ENCODE data around the gene ZNF391. TPM values are rescaled to one million over a fixed set of nuclear protein-coding genes. Genes with fewer than 3 reads are reported as not detected.

Gene ZNF391
- total RNA-seq, 1 experiment from 2014 or later, result 5.4 TPM

GRCh38 chr6:27419363-27419762 is 30.8 kb downstream of the ZNF391 start:
- no peak overlapping the region for H3K4ac ChIP-seq (ENCODE audit: low read depth, low read length)
- H3K56ac ChIP-seq (ENCODE audit: insufficient read length, low read depth, low read length), result no peak overlapping the region
- no peak overlapping the region for H3K18ac ChIP-seq (ENCODE audit: insufficient read length, low read depth, low read length)
- Mint-ChIP-seq H3K9me3 (peaks cover 5 to 31% of the 10 kb centered on the region in 2 experiments; a peak in 4 of 5 replicates), H3K27me3 (ENCODE audit: low read depth) (peaks cover 3% of the 10 kb centered on the region; the same call in 1 of the 2 replicates), H3K4me1 (peaks cover 0 to 4% of the 10 kb centered on the region in 2 experiments; a peak in 1 of 4 replicates), H3K27ac (no peak overlapping the region), H3K36me3 (ENCODE audit: insufficient read depth in 1 of 3, low read depth in 3 of 3) (peaks cover 0 to 4% (median 2%) of the 10 kb centered on the region in 3 experiments; a peak in 2 of 7 replicates), H3K4me3 (no peak overlapping the region)
- no peak overlapping the region for H2BK12ac ChIP-seq (ENCODE audit: insufficient read length, low read depth, low read length)
- peaks cover 4% of the 10 kb centered on the region for H3K9me3 ChIP-seq (ENCODE audit: control insufficient read depth, low read depth, low read length)
- no peaks in the 10 kb centered on the region for H3K27me3 ChIP-seq (ENCODE audit: insufficient read depth, low read length)
- no peak overlapping the region for H3K4me2 ChIP-seq (ENCODE audit: insufficient read depth, insufficient read length, low read length)
- H3K14ac ChIP-seq (ENCODE audit: insufficient read depth, low read length), result no peak overlapping the region
- no peak overlapping the region for H3T11ph ChIP-seq (ENCODE audit: low read length)
- H3K23ac ChIP-seq (ENCODE audit: insufficient read length, low read depth, low read length), result no peak overlapping the region
- no peaks in the 10 kb centered on the region for H3K79me2 ChIP-seq (ENCODE audit: insufficient read depth, low read length)
- H4K5ac ChIP-seq (ENCODE audit: insufficient read length, low read depth, low read length), result no peak overlapping the region
- H2BK5ac ChIP-seq (ENCODE audit: insufficient read length, low read length), result no peak overlapping the region
- H3K27ac ChIP-seq (ENCODE audit: insufficient read length, low read depth, low read length), result no peak overlapping the region
- no peak overlapping the region for H4K8ac ChIP-seq (replicated peaks; ENCODE audit: insufficient read length, low read depth, low read length)
- H2BK120ac ChIP-seq (ENCODE audit: low read depth, low read length, poor library complexity, severe bottlenecking), result no peak overlapping the region
- no peaks in the 10 kb centered on the region for H3K4me1 ChIP-seq (ENCODE audit: insufficient read depth, low read length)
- no peak for TF ChIP-seq CTCF (conservative IDR thresholded peaks at IDR 0.05)
- no peak overlapping the region for H2AK5ac ChIP-seq (ENCODE audit: insufficient read length, low read length)
- H3K79me1 ChIP-seq (ENCODE audit: insufficient read depth, low read depth, low read length, poor library complexity, severe bottlenecking), result no peaks in the 10 kb centered on the region
- H2AFZ ChIP-seq (ENCODE audit: low read length), result no peak overlapping the region
- no peak overlapping the region for H4K91ac ChIP-seq (ENCODE audit: insufficient read length, low read depth, low read length)
- no peak overlapping the region for H2BK20ac ChIP-seq (ENCODE audit: low read depth, low read length, poor library complexity, severe bottlenecking)
- no peaks in the 10 kb centered on the region for H4K20me1 ChIP-seq (ENCODE audit: control insufficient read depth, insufficient read depth, insufficient read length)
- no peak overlapping the region for H2BK15ac ChIP-seq (ENCODE audit: low read depth, low read length)
- H3K23me2 ChIP-seq (ENCODE audit: insufficient read length, low read depth, low read length, poor library complexity, severe bottlenecking), result no peaks in the 10 kb centered on the region
- H3K9ac ChIP-seq (ENCODE audit: extremely low read depth, insufficient read length, low read length), result no peak overlapping the region
- no peak for DNase-seq
